Activated naive CD4-positive, alpha-beta T cell treated with anti-CD3 and anti-CD28 coated beads, Interleukin-2, amount 50 U/mL, for 16 hours (primary cell): ENCODE results near the gene CALHM3.
"Not testable (repeated sequence)": the region's sequence is repeated elsewhere in the genome, so short reads cannot be mapped to it uniquely, and the experiment has no call there.

Source experiments
- DNase-seq: peaks from one replicate; pipeline ENCODE4 v3.0.0-alpha.2; 2020

The CALHM3 gene

DNA sequence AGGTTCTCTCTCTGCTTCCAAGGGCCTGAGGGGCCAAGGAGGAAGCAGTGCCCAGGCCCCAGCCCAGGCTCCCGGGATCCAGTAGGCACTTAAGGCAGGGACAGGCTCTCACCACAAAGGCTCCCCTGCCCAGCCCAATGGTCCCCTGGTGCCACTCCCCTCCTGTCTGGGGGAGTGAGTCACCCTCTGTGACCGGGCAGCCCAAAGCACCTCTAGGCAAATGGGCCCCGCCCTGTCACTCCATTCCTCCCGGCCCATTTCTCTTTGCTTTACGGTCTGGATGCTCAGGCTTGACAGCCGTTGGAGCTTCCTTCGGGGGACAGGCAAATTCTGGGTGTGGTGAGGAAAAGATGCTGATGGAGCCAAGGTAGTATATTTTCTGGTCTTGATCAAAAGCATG lies at the start of gene CALHM3:
Gene CALHM3, minus strand, starts transcription at position 106 of the 400 bp plus-strand sequence. CDS start 208 bp downstream, outside the sequence.
- DNase-seq: no peak

DNA sequence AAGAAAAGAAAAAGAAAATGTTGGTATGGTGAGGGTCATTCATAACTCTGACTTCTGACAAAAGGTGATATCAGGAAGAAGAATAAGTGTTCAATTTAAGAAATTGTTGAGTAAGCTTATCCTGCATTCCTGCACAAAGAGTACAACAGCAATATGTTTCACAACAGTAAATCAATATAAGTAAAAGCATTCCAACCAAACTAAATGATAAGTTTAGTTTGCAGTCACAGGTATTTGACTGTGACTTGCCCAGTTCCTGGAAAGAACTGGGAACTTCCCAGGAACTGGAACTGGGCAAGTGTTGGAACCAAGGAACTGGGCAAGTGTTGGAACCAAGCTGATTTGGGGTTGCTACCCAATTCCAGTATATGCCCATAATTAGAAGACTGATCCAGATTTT lies 49.5 kb upstream of the CALHM3 start:
- no peak for DNase-seq

GRCh38 chr10:103527476-103527875 lies 48.4 kb upstream of the CALHM3 start:
- not testable (repeated sequence) for DNase-seq

DNA sequence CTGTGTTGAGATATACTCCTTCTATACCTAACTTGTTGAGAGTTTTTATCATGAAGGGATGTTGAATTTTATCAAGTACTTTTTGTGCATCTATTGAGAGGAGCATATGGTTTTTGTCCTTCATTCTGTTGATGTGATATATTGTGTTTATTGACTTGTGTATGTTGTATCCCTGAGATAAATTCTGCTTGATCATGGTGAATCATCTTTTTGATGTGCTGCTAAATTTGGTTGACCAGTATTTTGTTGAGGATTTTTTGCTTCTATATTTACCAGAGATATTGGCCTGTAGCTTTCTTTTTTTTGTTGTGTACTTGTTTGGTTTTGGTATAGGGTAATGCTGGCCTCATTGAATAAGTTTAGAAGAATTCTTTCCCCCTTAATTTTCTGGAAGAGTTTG lies 46.9 kb upstream of the CALHM3 start:
- no peak for DNase-seq

DNA sequence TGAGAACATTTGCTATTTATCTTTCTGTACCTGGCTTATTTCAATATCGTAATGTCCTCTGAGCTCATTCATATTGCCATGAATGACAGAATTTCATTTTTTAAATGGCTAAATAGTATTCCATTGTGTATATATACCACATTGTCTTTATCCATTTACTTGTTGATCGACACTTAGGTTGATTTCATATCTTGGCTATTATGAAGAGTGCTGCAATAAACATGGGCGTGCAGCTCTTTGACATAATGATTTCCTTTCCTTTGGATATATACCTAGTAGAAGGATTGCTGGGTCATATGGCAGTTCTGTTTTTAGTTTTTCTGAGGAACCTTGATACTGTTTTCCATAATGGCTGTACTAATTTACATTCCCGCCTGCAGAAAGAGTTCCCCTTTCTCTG lies 44.6 kb upstream of the CALHM3 start:
- DNase-seq: no peak

DNA sequence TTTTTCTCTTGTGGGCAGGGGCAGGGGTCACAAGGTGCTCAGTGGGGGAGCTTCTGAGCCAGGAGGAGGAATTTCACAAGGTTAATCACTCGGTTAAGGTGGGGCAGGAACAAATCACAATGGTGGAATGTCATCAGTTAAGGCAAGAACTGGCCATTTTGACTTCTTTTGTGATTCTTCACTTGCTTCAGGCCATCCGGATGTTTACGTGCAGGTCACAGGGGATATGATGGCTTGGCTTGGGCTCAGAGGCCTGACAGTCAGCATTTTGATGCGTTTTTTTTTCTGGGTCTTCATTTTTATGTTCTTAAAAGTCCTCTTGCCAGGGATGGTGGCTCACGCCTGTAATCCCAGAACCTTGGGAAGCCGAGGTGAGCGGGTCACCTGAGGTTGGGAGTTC lies 43.0 kb upstream of the CALHM3 start:
- DNase-seq: not testable (repeated sequence)

GRCh38 chr10:103519798-103520197 lies 40.8 kb upstream of the CALHM3 start:
- DNase-seq: no peak

DNA sequence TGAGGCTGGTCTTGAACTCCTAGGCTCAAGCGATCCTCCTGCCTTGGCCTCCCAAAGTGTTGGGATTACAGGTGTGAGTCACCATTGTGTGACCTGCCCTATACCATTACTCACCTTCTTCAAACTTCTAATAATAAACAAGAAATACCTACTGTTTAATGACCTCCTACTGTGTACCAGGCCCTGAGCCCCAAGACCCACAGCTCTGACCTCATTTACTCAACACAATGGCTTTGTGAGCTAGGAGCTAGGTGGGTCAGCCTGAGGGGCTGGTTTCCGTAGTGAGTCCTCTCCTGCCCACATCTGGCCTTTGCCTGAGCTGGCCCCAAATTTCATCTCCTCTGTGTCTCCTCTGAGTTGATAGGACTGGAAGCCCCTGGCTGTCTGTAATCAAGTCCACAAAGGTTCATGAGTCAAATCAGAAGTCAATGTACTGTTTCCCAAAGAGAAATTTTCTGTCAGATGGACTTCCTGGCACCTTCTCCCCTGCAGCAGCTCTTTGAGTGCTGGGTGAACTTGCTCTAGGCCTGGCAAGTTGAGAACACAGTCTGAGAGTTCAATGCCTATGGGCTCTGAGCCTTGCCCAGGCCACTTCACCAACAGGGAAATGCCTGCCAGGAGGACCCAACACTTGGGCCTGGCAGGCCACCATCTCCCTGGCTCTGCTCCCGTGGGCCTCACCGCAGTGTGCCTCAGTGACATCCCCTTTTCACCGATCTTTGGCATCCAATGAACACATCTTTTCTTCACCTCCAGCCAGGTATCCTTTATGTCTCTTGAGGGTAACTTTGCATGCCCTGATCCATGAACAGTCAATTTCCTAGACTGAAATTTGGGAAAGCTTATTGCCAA lies 38.4 kb upstream of the CALHM3 start:
- DNase-seq: no peak

DNA sequence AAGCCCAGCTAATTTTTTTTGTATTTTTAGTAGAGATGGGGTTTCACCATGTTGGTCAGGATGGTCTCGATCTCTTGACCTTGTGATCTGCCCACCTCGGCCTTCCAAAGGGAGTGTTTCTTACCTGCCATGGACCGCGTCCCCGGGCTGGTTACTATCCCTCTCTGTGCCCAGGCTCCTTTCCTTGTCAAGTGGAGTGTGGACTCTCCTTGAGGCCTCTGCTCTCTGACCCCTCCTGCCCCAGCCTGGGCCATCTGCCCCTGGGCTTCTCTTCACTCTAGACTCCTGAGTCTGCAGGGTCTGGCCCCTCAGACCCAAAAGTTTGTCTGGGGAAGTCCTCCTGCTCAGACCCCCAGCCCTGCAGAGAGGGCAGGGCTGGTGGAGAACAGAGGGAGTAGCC lies 35.2 kb upstream of the CALHM3 start:
- DNase-seq: no peak

DNA sequence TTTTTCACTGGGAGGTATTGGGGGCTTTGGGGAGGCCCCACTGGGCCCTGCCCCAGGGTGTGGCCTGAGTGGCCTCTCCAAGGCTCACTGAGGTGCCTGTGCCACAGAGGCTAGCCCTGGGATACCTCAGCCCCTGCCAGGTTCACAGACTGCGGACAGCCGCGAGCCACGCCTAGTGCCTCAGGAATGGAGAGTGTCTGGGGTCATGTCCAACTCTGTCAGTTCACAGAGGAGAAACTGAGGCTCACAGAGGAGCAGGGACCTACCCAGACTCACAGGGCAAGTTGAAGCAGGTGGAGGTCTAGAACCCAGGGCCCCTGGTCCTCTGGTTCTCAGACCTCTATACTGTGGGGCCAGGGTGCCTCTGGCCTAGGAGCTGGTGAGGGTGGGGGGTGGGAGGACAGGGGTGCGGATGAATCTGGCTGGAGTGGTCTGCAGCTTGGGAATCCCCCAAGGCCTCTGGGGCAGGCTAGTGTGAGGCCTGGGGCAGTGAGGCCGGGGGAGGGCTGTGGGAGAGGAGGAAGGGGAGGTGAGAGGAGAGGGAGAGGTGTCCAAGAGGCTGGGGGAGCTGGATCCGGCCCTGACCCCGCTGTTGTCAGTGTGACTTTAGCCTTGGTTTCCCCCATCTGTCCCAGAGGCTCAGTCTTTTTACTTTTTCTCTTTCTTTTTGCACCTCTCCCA lies 34.5 kb upstream of the CALHM3 start:
- no peak for DNase-seq

DNA sequence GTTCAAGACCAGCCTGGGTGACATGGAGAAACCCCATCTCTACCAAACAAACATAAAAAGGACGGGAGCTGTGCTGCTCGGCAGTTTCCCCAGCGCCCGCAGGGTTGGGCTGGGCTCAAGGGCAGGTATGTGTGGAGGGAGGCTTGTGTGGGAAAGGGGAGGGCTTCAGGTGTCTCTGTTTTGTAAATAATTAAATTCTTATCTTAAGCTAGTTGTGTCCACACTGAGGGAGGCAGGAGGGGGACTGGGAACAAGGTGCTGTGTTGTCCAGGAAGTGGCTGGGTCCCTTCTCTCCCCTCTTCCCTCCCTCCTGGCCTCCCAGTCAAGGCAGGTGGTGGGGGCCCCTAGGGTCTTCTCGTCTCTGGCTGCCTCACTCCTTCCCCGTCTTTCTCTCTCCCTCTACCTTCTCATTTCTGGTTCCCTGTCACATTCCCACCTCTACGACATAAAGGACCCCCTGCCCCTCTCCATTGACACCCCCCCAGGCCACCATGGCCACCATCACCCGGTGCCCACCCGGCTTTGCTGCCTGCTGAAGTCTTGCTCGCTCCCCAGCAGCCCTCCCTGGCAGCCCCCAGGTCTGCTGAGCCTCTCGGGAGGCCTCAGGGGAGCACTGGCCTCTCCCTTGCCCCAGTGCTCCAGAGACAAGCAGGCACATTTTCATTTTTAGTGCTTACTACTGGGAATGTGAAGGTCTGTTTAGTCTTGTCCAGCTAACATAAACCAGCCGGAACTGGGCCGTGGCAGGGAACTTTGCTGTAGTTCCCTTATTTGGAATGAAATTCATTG lies 33.7 kb upstream of the CALHM3 start:
- no peak for DNase-seq

- no peak for DNase-seq
Measured at GRCh38 chr10:103512166-103512565, 33.1 kb upstream of the CALHM3 start.

- no peak for DNase-seq
Measured at GRCh38 chr10:103510791-103511752, 32.0 kb upstream of the CALHM3 start.

- no peak for DNase-seq
Measured at GRCh38 chr10:103510046-103510685, 31.1 kb upstream of the CALHM3 start.

- DNase-seq: no peak
Measured at GRCh38 chr10:103507235-103508191, 28.5 kb upstream of the CALHM3 start.

GRCh38 chr10:103506061-103506460 lies 27.0 kb upstream of the CALHM3 start:
- DNase-seq: no peak

DNA sequence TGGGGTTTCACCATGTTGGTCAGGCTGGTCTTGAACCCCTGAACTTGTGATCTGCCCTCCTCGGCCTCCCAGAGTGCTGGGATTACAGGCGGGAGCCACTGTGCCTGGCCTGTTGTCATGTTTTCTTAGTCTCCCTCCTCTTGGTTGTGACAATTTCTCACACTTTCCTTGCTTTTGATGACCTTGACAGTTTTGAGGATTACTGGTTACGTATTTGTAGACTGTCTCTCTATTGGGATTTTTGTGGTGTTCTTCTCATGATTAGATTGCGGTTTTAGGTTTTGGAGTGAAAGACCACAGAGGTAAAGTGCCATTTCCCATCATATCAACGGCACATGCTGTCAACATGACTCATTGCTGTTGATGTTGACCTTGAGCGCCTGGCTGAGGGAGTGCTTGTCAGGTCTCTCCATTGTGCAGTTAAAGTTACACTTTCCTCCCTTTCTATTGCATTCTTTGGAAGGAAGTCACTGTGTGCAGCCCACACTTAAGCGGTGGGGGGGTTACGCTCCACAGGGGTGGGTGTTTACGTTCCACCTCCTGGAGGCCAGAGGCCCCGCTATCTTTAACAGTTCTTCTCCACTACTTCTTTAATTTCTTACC lies 25.2 kb upstream of the CALHM3 start:
- DNase-seq: no peak

DNA sequence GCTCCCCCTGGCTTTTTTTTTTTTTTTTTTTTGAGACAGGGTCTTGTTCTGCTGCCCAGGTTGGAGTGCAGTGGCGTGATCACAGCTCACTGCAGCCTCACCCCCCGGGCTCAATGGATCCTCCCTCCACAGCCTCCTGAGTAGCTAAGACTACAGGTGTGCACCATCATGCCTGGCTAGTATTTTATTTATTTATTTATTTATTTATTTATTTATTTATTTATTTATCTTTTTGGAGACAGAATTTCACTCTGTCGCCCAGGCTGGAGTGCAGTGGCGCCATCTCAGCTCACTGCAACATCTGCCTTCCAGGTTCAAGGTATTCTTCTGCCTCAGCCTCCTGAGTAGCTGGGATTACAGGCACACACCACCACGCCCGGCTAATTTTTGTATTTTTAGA lies 24.7 kb upstream of the CALHM3 start:
- not testable (repeated sequence) for DNase-seq

GRCh38 chr10:103502849-103503660 lies 24.0 kb upstream of the CALHM3 start:
- DNase-seq: no peak
